ENCODE results near the gene CYSRT1. TPM values are rescaled to one million over a fixed set of nuclear protein-coding genes. Genes with fewer than 3 reads are reported as not detected.

Gene CYSRT1
- total RNA-seq, 1 donor from 2014 or later, result 1.3 TPM

DNA sequence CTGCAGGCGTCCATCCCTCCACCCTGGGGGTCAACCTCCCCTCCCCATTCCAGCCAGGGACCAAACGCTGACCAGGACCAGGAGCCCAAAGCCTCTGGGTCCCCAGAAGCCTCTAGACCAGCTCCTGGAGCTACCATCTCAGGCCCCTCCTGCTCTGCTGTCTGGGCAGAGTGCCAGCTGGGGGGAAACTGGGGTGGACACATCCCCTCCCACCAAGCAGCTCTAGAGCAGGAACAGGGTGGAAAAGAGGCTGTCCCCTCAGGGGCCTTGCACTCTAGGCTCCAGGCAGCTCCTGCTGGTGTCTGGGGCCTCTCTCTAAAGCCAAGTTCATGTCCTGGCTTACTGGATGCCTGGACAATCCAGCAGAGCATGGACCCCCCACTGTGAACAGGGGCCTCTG, 32.1 kb upstream of the CYSRT1 start:
- peaks cover 10% of the 10 kb centered on the region for H3K4me1 Mint-ChIP-seq (ENCODE audit: low read depth, unreplicated experiment)
- Histone ChIP-seq H3K79me2 (ENCODE audit: insufficient read depth, low read length) (peaks cover 74% of the 10 kb centered on the region), H4K20me1 (ENCODE audit: insufficient read depth, low read length) (peaks cover 79% of the 10 kb centered on the region), H3K36me3 (ENCODE audit: insufficient read depth, low read length) (no peaks in the 10 kb centered on the region), H3K4me2 (ENCODE audit: low read length) (no peak overlapping the region), H3K27me3 (ENCODE audit: insufficient read depth, low read length) (no peaks in the 10 kb centered on the region), H3K4me1 (ENCODE audit: insufficient read depth, low read length) (peaks cover 11% of the 10 kb centered on the region), H3K9me3 (ENCODE audit: insufficient read depth, low read depth, low read length) (no peaks in the 10 kb centered on the region), H3K9ac (ENCODE audit: low read length) (no peak overlapping the region), H2AFZ (ENCODE audit: low read depth, low read length) (no peak overlapping the region), H3K4me3 (ENCODE audit: insufficient read depth, low read depth, low read length) (no peak overlapping the region), H3K27ac (ENCODE audit: low read depth, low read length) (no peak overlapping the region)
- H3K36me3 Mint-ChIP-seq (ENCODE audit: low read depth, unreplicated experiment), result no peaks in the 10 kb centered on the region
- H3K9me3 Mint-ChIP-seq (ENCODE audit: unreplicated experiment), result no peaks in the 10 kb centered on the region
- DNase-seq (ENCODE audit: low read depth) (no peak), FAIRE-seq (no peak)
- H3K27ac Mint-ChIP-seq (ENCODE audit: unreplicated experiment), result no peak overlapping the region
- TF ChIP-seq EZH2 (IDR thresholded peaks at IDR 0.05; ENCODE audit: insufficient read depth, low read length) (no peak), CTCF (IDR thresholded peaks at IDR 0.05; ENCODE audit: insufficient read depth, low read depth, low read length) (no peak)
- no peak overlapping the region for H3K4me3 Mint-ChIP-seq (ENCODE audit: unreplicated experiment)
- no peaks in the 10 kb centered on the region for H3K27me3 Mint-ChIP-seq (ENCODE audit: low read depth, unreplicated experiment)

DNA sequence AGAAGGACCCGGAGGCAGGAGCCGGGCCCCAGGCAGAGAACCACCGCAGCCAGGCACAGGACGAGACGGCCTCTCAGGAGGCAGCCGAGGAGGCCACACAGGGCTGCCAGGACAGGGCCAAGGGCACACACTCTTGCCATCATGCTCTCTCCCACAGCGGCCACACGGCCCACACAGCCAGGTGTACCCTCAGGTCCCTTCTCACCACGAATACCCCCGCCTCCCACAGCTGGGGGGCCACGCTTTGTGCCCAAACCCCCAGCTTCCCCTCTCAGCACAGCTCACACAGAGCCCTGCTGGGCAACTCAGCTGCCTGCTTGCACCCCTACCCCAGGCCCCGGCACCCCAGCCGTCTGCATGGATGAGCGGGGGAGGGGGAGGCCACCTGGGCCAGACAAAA, 31.2 kb upstream of the CYSRT1 start:
- H4K20me1 ChIP-seq (ENCODE audit: insufficient read depth, low read length), result peaks cover 89% of the 10 kb centered on the region
- H3K9me3 Mint-ChIP-seq (ENCODE audit: unreplicated experiment), result no peaks in the 10 kb centered on the region
- no peak overlapping the region for H3K4me2 ChIP-seq (ENCODE audit: low read length)
- H3K36me3 Mint-ChIP-seq (ENCODE audit: low read depth, unreplicated experiment), result no peaks in the 10 kb centered on the region
- no peaks in the 10 kb centered on the region for H3K27me3 Mint-ChIP-seq (ENCODE audit: low read depth, unreplicated experiment)
- H3K4me3 ChIP-seq (ENCODE audit: insufficient read depth, low read depth, low read length), result no peak overlapping the region
- peaks cover 19% of the 10 kb centered on the region for H3K4me1 ChIP-seq (ENCODE audit: insufficient read depth, low read length)
- TF ChIP-seq EZH2 (IDR thresholded peaks at IDR 0.05; ENCODE audit: insufficient read depth, low read length) (no peak), CTCF (IDR thresholded peaks at IDR 0.05; ENCODE audit: insufficient read depth, low read depth, low read length) (no peak)
- no peak overlapping the region for H2AFZ ChIP-seq (ENCODE audit: low read depth, low read length)
- no peaks in the 10 kb centered on the region for H3K27me3 ChIP-seq (ENCODE audit: insufficient read depth, low read length)
- no peak overlapping the region for H3K27ac Mint-ChIP-seq (ENCODE audit: unreplicated experiment)
- H3K4me3 Mint-ChIP-seq (ENCODE audit: unreplicated experiment), result no peak overlapping the region
- no peaks in the 10 kb centered on the region for H3K9me3 ChIP-seq (ENCODE audit: insufficient read depth, low read depth, low read length)
- DNase-seq (ENCODE audit: low read depth), result no peak
- no peak for FAIRE-seq
- no peak overlapping the region for H3K27ac ChIP-seq (ENCODE audit: low read depth, low read length)
- no peaks in the 10 kb centered on the region for H3K36me3 ChIP-seq (ENCODE audit: insufficient read depth, low read length)
- H3K79me2 ChIP-seq (ENCODE audit: insufficient read depth, low read length), result peaks cover 78% of the 10 kb centered on the region
- H3K9ac ChIP-seq (ENCODE audit: low read length), result no peak overlapping the region
- H3K4me1 Mint-ChIP-seq (ENCODE audit: low read depth, unreplicated experiment), result peaks cover 11% of the 10 kb centered on the region

DNA sequence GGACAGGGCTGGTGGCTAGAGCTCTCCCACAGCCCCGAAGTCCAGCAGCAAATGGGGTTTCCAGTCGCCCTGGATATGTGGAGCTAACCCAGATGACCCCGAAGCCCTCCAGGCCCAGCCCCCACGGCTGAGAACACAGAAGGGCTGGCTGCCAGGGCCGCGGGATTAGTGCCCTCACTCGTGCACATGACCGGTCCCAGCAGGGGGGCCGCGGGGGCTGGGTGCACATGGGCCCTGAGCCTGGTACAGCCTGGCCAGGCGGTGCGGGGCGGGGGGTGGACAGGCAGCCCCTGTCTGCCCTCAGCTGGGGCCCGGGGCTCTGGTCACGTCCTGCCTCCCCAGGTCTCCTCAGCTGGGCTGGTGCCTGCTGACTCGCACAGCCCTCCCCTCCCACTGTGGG, 30.6 kb upstream of the CYSRT1 start:
- H3K36me3 Mint-ChIP-seq (ENCODE audit: low read depth, unreplicated experiment), result no peaks in the 10 kb centered on the region
- DNase-seq (ENCODE audit: low read depth), result no peak
- H3K27ac Mint-ChIP-seq (ENCODE audit: unreplicated experiment), result no peak overlapping the region

More for the DNA sequence above, 30.6 kb upstream of the CYSRT1 start:
- H3K79me2 ChIP-seq (ENCODE audit: insufficient read depth, low read length), result peaks cover 80% of the 10 kb centered on the region
- H3K9ac ChIP-seq (ENCODE audit: low read length), result no peak overlapping the region
- Mint-ChIP-seq H3K4me1 (ENCODE audit: low read depth, unreplicated experiment) (peaks cover 10% of the 10 kb centered on the region), H3K4me3 (ENCODE audit: unreplicated experiment) (no peak overlapping the region), H3K27me3 (ENCODE audit: low read depth, unreplicated experiment) (no peaks in the 10 kb centered on the region), H3K9me3 (ENCODE audit: unreplicated experiment) (no peaks in the 10 kb centered on the region)
- H4K20me1 ChIP-seq (ENCODE audit: insufficient read depth, low read length), result peaks cover 91% of the 10 kb centered on the region
- H3K4me3 ChIP-seq (ENCODE audit: insufficient read depth, low read depth, low read length), result no peak overlapping the region
- no peak overlapping the region for H3K4me2 ChIP-seq (ENCODE audit: low read length)
- peaks cover 23% of the 10 kb centered on the region for H3K4me1 ChIP-seq (ENCODE audit: insufficient read depth, low read length)
- TF ChIP-seq CTCF (IDR thresholded peaks at IDR 0.05; ENCODE audit: insufficient read depth, low read depth, low read length) (no peak), EZH2 (IDR thresholded peaks at IDR 0.05; ENCODE audit: insufficient read depth, low read length) (no peak)
- FAIRE-seq, result no peak
- H3K27me3 ChIP-seq (ENCODE audit: insufficient read depth, low read length), result no peaks in the 10 kb centered on the region
- no peaks in the 10 kb centered on the region for H3K36me3 ChIP-seq (ENCODE audit: insufficient read depth, low read length)
- no peak overlapping the region for H3K27ac ChIP-seq (ENCODE audit: low read depth, low read length)
- no peak overlapping the region for H2AFZ ChIP-seq (ENCODE audit: low read depth, low read length)
- no peaks in the 10 kb centered on the region for H3K9me3 ChIP-seq (ENCODE audit: insufficient read depth, low read depth, low read length)
